Panc1 (cell line): ENCODE measurements around the gene C14orf132. TPM values are rescaled to one million over a fixed set of nuclear protein-coding genes. Genes with fewer than 3 reads are reported as not detected.

Experiments
- ATAC-seq: fragments of 200-7000 bp; cut with Tn5 transposase; 2 replicates; pipeline ENCODE4 v1.9.1; 2020; ENCODE audit warnings: mild to moderate bottlenecking, moderate library complexity
- BruUV-seq: library from RNA; stranded (reverse); fragments of 400-500 nt; replicated peaks from 2 replicates; lab custom pipeline; 2021; lab: Mats Ljungman, UMichigan
- CTCF ChIA-PET: fragments of 300-600 bp; sonication (Branson Sonifier 250); formaldehyde crosslinking; loops from one replicate; lab custom pipeline; 2022; ENCODE audit warnings: antibody characterized with exemption; lab: Charles Lee
- POLR2A ChIA-PET: fragments of 300-600 bp; sonication (Branson Sonifier 250); formaldehyde crosslinking; loops from one replicate; lab custom pipeline; 2022; ENCODE audit warnings: antibody characterized with exemption; lab: Charles Lee
- DNase-seq: peaks from one replicate; pipeline ENCODE4 v3.0.0-alpha.2; 2010; ENCODE audit warnings: low read depth, low spot score
- H3K27ac ChIP-seq: 2 replicates; pipeline ENCODE4 v1.5.1; 2011; ENCODE audit warnings: mild to moderate bottlenecking, low read length, inconsistent platforms
- H3K27me3 ChIP-seq: fragments of 200-500 bp; sonication (Bioruptor generic); 2 replicates; pipeline ENCODE4 v1.6.0; 2014; ENCODE audit warnings: low read length, inconsistent platforms; ENCODE audit not compliant: control insufficient read depth, insufficient read depth
- H3K36me3 ChIP-seq: fragments of 200-500 bp; sonication (Bioruptor generic); 2 replicates; pipeline ENCODE4 v1.5.1; 2014; ENCODE audit warnings: inconsistent platforms, mild to moderate bottlenecking, low read length, moderate library complexity; ENCODE audit not compliant: control insufficient read depth, insufficient read depth
- H3K4me1 ChIP-seq: 2 replicates; pipeline ENCODE4 v1.5.1; 2011; ENCODE audit warnings: inconsistent platforms, mild to moderate bottlenecking, low read length, moderate library complexity; ENCODE audit not compliant: control insufficient read depth, insufficient read depth
- H3K4me3 ChIP-seq, 2 experiments: 2 replicates each; pipeline ENCODE4 v1.5.1; 2011 to 2012; ENCODE audit warnings: low read depth in 2 of 2, low read length in 2 of 2, mild to moderate bottlenecking in 2 of 2, inconsistent platforms in 1 of 2, moderate library complexity in 1 of 2
- H3K9me3 ChIP-seq: fragments of 200-500 bp; sonication (Bioruptor generic); 2 replicates; pipeline ENCODE4 v1.5.1; 2014; ENCODE audit warnings: low read depth, mild to moderate bottlenecking, inconsistent platforms, low read length, moderate library complexity; ENCODE audit not compliant: control insufficient read depth, insufficient read depth
- CTCF ChIP-seq: fragments of 450-650 bp; IDR thresholded peaks from 2 replicates; pipeline ENCODE4 v1.5.1; 2017; ENCODE audit warnings: mild to moderate bottlenecking
- POLR2AphosphoS5 ChIP-seq: IDR thresholded peaks from 2 replicates; pipeline ENCODE4 v1.6.1; 2012; ENCODE audit warnings: mild to moderate bottlenecking, low read depth, low read length, moderate library complexity
- REST ChIP-seq, 2 experiments: IDR thresholded peaks; 2 replicates each; pipeline ENCODE4 v1.6.1; 2011 to 2012; ENCODE audit warnings: low read depth in 2 of 2, control low read depth in 1 of 2, low read length in 1 of 2, mild to moderate bottlenecking in 1 of 2, moderate library complexity in 1 of 2; ENCODE audit not compliant: insufficient read depth in 1 of 2
- SIN3A ChIP-seq: IDR thresholded peaks from 2 replicates; pipeline ENCODE4 v1.6.1; 2012; ENCODE audit warnings: low read depth, mild to moderate bottlenecking, low read length, moderate library complexity, borderline replicate concordance; ENCODE audit not compliant: insufficient read depth
- TCF7L2 ChIP-seq: IDR thresholded peaks from 2 replicates; pipeline ENCODE4 v1.6.1; 2011; ENCODE audit warnings: mild to moderate bottlenecking, low read depth, low read length, inconsistent platforms
- in situ Hi-C: cut with HindIII; loops from 2 replicates; pipeline ENCODE4 v1.10.0; 2016; ENCODE audit warnings: low sequenced_read_pairs, low pct_unique_long_range_greater_than_20kb
- intact Hi-C: fragments of 100-400 bp; cut with micrococcal nuclease; formaldehyde crosslinking; loops from one replicate; pipeline ENCODE4 v1.10.0; 2022; ENCODE audit not compliant: unreplicated experiment
- total RNA-seq: library from RNA; stranded (reverse); gene quantifications from one replicate; pipeline ENCODE4 v1.2.1, GENCODE V29; 2021; ENCODE audit not compliant: unreplicated experiment

The C14orf132 gene
- total RNA-seq, 1 experiment from 2014 or later, result 23.0 TPM

GRCh38 chr14:96014176-96014575 is 25.0 kb upstream of the C14orf132 start:
- Histone ChIP-seq H3K36me3 (no peaks in the 10 kb centered on the region), H3K9me3 (no peaks in the 10 kb centered on the region), H3K4me1 (no peaks in the 10 kb centered on the region), H3K4me3 (no peak overlapping the region), H3K27ac (no peak overlapping the region), H3K27me3 (no peaks in the 10 kb centered on the region; the same call in none of the 2 replicates)
- no peak for TF ChIP-seq TCF7L2
- no peak for TF ChIP-seq CTCF
- no peak for TF ChIP-seq POLR2AphosphoS5
- TF ChIP-seq REST (IDR thresholded peaks at IDR 0.05; ENCODE audit: insufficient read depth in 1 of 2, low read depth in 2 of 2, low read length in 1 of 2), result no peak
- TF ChIP-seq SIN3A, result no peak
- in situ Hi-C loops (no loop called here), intact Hi-C loops (no loop called here)
- CTCF ChIA-PET, result no interaction called here
- no peak for ATAC-seq
- DNase-seq, result no peak
- no TSS peak for BruUV-seq
- POLR2A ChIA-PET, result no interaction called here

DNA sequence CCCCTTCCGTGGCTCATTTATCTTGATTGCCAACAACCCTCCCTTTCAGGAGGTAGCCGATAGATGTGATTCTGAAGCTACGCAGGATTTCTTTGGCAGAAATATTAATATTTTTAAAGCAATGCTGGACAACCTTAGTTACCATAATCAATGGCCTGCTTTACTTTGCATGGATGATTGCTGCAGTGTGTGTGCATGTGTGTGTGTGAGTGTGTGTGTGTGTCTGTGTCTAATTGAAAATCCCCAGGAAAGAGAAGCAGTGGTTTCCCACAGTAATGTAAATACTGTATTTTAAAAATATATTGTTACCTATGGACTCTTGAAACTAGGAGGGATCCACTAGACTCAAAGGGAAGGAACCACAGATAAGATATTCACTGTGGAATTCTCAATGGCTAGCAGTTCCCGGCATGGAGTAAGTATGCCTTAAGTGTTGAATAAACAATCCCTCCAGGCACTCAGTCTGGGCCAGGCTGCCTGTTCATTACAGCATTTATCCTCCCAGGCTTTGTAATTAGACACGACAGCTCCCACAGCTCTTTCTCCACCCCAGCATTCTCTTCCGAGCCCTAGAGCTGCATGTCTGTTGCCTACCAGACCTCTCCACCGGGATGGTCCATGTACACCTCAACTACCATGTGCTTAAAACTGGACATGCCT is 22.5 kb upstream of the C14orf132 start:
- Histone ChIP-seq H3K4me1 (no peaks in the 10 kb centered on the region), H3K9me3 (no peaks in the 10 kb centered on the region), H3K27me3 (no peaks in the 10 kb centered on the region; the same call in none of the 2 replicates), H3K36me3 (no peaks in the 10 kb centered on the region), H3K27ac (no peak overlapping the region), H3K4me3 (no peak overlapping the region)
- DNase-seq (no peak), ATAC-seq (no peak)
- TF ChIP-seq SIN3A, result no peak
- no peak for TF ChIP-seq CTCF
- TF ChIP-seq TCF7L2, result no peak
- TF ChIP-seq REST (IDR thresholded peaks at IDR 0.05; ENCODE audit: insufficient read depth in 1 of 2, low read depth in 2 of 2, low read length in 1 of 2), result no peak
- TF ChIP-seq POLR2AphosphoS5, result no peak
- ChIA-PET POLR2A (no interaction called here), CTCF (no interaction called here)
- BruUV-seq, result no TSS peak
- intact Hi-C loops, result no loop called here
- in situ Hi-C loops, result no loop called here
